Stimulated activated CD4-positive, alpha-beta T cell treated with anti-CD3 and anti-CD28 coated beads, Interleukin-12 subunit alpha, Interleukin-12 subunit beta, amount 100 ng/mL, for 24 hours (primary cell): ENCODE data around the gene FADS6.
"Not testable (repeated sequence)": the region's sequence is repeated elsewhere in the genome, so short reads cannot be mapped to it uniquely, and the experiment has no call there.

Experiments used
- DNase-seq, 2 experiments: peaks; one replicate each; pipeline ENCODE4 v3.0.0-alpha.2; 2020; ENCODE audit warnings: low read depth in 2 of 2

The FADS6 gene

GRCh38 chr17:74888469-74888868 lies 5.0 kb downstream of the FADS6 start:
- DNase-seq = no peak

GRCh38 chr17:74883241-74883745 lies 10.1 kb downstream of the FADS6 start:
- DNase-seq = no peak

GRCh38 chr17:74882517-74883240 lies 10.8 kb downstream of the FADS6 start:
- DNase-seq = no peak

GRCh38 chr17:74881073-74881472 lies 12.4 kb downstream of the FADS6 start:
- no peak for DNase-seq

GRCh38 chr17:74879308-74879707 lies 14.1 kb downstream of the FADS6 start:
- no peak for DNase-seq

GRCh38 chr17:74878658-74879057 lies 14.8 kb downstream of the FADS6 start:
- no peak for DNase-seq

- no peak for DNase-seq
Measured at GRCh38 chr17:74877592-74878548, 15.6 kb downstream of the FADS6 start.

GRCh38 chr17:74875977-74876593 lies 17.3 kb downstream of the FADS6 start:
- no peak for DNase-seq

GRCh38 chr17:74875155-74875976 lies 18.1 kb downstream of the FADS6 start:
- no peak for DNase-seq

GRCh38 chr17:74874615-74875037 lies 18.8 kb downstream of the FADS6 start:
- DNase-seq = no peak

- DNase-seq = no peak
Measured at GRCh38 chr17:74873874-74874614, 19.4 kb downstream of the FADS6 start.

- DNase-seq = peak; percentile 98 to 99
Measured at GRCh38 chr17:74873037-74873873, 20.2 kb downstream of the FADS6 start.

GRCh38 chr17:74872313-74873036 lies 21.0 kb downstream of the FADS6 start, which contains the start of gene FDXR:
Gene FDXR (minus strand): TSS chr17:74872994. CDS start chr17:74872944, 50 bp downstream.
- DNase-seq = no peak

- no peak for DNase-seq
Measured at GRCh38 chr17:74871356-74872076, 21.9 kb downstream of the FADS6 start.

GRCh38 chr17:74870512-74870911 lies 22.9 kb downstream of the FADS6 start:
- no peak for DNase-seq

- DNase-seq = not testable (repeated sequence)
Measured at GRCh38 chr17:74870028-74870427, 23.4 kb downstream of the FADS6 start.

GRCh38 chr17:74868908-74869255 lies 24.6 kb downstream of the FADS6 start:
- no peak for DNase-seq

GRCh38 chr17:74868251-74868907 lies 25.1 kb downstream of the FADS6 start:
- no peak for DNase-seq
